ENCODE data around the gene COL15A1. TPM values are rescaled to one million over a fixed set of nuclear protein-coding genes. Genes with fewer than 3 reads are reported as not detected.

Gene COL15A1
- total and polyA plus RNA-seq, 2 of the 8 experiments (the other 6 are each of a cell fraction or from before 2014, with no cell fraction given) = 0.12 to 0.15 TPM

DNA sequence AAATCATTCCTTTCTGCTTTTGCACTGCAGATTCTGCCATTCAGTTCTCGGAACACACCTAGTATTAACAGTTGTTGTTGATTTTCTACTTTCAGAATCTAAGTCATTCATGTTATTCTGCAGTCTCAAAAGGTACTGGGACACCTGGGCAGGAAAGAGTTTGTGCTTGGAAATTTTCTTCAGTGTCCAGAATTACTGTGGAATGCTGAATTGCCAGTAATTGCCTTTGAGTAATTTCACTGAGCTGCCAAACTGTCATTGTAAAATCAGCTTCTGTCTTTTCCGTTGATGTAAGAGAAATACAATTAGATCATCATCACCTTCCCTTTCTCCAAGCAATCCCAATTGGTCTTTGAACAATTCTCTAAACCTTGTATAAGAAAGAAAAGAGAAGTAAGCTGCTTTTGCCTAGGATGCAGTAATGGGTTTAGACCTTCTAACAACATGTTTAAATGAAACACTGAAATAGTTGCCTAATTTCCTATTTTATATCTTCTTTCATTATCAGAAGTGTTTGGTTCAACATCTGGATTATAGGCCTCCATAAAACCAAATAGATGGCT lies 85.5 kb downstream of the COL15A1 start:
- Histone ChIP-seq H4K5ac (ENCODE audit: insufficient read length, low read depth, low read length) (no peak overlapping the region), H3K18ac (ENCODE audit: extremely low read depth, low read length) (no peak overlapping the region), H2AK5ac (ENCODE audit: low read depth, low read length) (no peak overlapping the region), H3K27me3 (replicated peaks in 1 of 4; ENCODE audit: control insufficient read depth in 3 of 4, extremely low read depth in 1 of 4, insufficient read depth in 3 of 4, low read length in 3 of 4) (no peaks in the 10 kb centered on the region), H3K23ac (ENCODE audit: insufficient read length) (no peak overlapping the region), H4K91ac (replicated peaks; ENCODE audit: insufficient read length, low read length) (no peak overlapping the region), H3K27ac (ENCODE audit: low read depth, low read length) (no peak overlapping the region), H3K4me1 (replicated peaks in 1 of 4; ENCODE audit: control insufficient read depth in 3 of 4, insufficient read depth in 4 of 4, low read length in 3 of 4) (no peaks in the 10 kb centered on the region), H3K36me3 (ENCODE audit: control insufficient read depth in 2 of 4, insufficient read depth in 4 of 4, low read length in 3 of 4) (no peaks in the 10 kb centered on the region), H3K79me2 (ENCODE audit: control insufficient read depth in 1 of 2, insufficient read depth in 2 of 2, low read length in 2 of 2) (no peaks in the 10 kb centered on the region), H2BK5ac (ENCODE audit: low read depth, low read length) (no peak overlapping the region), H3K23me2 (ENCODE audit: low read depth, low read length) (no peaks in the 10 kb centered on the region), H3K56ac (replicated peaks; ENCODE audit: insufficient read length, low read depth, low read length) (no peak overlapping the region), H3K14ac (ENCODE audit: insufficient read length) (no peak overlapping the region), H3K4me2 (ENCODE audit: insufficient read depth in 1 of 2, low read depth in 2 of 2, low read length in 2 of 2) (no peak overlapping the region), H4K20me1 (replicated peaks in 1 of 2; ENCODE audit: control insufficient read depth in 1 of 2, insufficient read depth in 2 of 2, low read length in 2 of 2) (no peaks in the 10 kb centered on the region), H3K9ac (replicated peaks in 1 of 4; ENCODE audit: extremely low read depth in 1 of 4, low read depth in 3 of 4, low read length in 3 of 4) (no peak overlapping the region), H2BK20ac (ENCODE audit: low read length) (no peak overlapping the region), H3K9me3 (ENCODE audit: insufficient read depth in 2 of 2, low read depth in 1 of 2, low read length in 1 of 2) (no peaks in the 10 kb centered on the region), H2BK120ac (replicated peaks; ENCODE audit: low read depth, low read length) (no peak overlapping the region), H3K4me3 (ENCODE audit: extremely low read depth in 1 of 4, insufficient read depth in 2 of 4, low read depth in 3 of 4, low read length in 4 of 4) (no peak overlapping the region), H2BK12ac (ENCODE audit: low read depth, low read length) (no peak overlapping the region), H2AFZ (ENCODE audit: low read length) (no peak overlapping the region), H3K79me1 (ENCODE audit: low read depth, low read length) (0 out of 2 replicates have a peak, but pooled peaks cover 2% of the 10 kb centered on the region), H3K4ac (replicated peaks; ENCODE audit: insufficient read length, low read depth, low read length) (no peak overlapping the region), H2BK15ac (ENCODE audit: low read length) (no peak overlapping the region), H4K8ac (ENCODE audit: extremely low read depth, insufficient read depth, low read length) (no peak overlapping the region)
- ChIA-PET POLR2A (ENCODE audit: partially characterized antibody) (no interaction called here), CTCF (ENCODE audit: partially characterized antibody) (interaction anchor here (0.9 to 1.5 kb wide), 2 partner anchors 14 to 74 kb away, joined by 3 to 5 read pairs; no protein-coding TSS in a partner anchor)
- DNase-seq (ENCODE audit: low read depth in 1 of 2, low spot score in 2 of 2) (no peak), FAIRE-seq (no peak)
- 76% methylated on average over 2 of the region's 2 CpGs; no CpG with 5 or more reads in 1 of the 2 experiments for WGBS, 2 experiments (ENCODE audit: extremely low coverage in 1 of 2, insufficient coverage in 1 of 2, insufficient read length in 1 of 2, insufficient replicate concordance in 2 of 2, low coverage in 1 of 2, low lambda C conversion rate in 2 of 2, missing lambda C conversion rate in 1 of 2)
- TF ChIP-seq KDM4A (IDR thresholded peaks at IDR 0.05; ENCODE audit: low read depth, low read length, severe bottlenecking) (no peak), GABPA (IDR thresholded peaks at IDR 0.05; ENCODE audit: borderline replicate concordance, insufficient read depth, low read length) (no peak), CBX5 (IDR thresholded peaks at IDR 0.05; ENCODE audit: low read depth, low read length) (no peak), RAD21 (IDR thresholded peaks at IDR 0.05 in 1 of 2, conservative IDR thresholded peaks at IDR 0.05 in 1 of 2; ENCODE audit: low read depth in 2 of 2, low read length in 2 of 2) (no peak), NANOG (IDR thresholded peaks at IDR 0.05; ENCODE audit: insufficient read depth, low read depth, low read length, poor library complexity, severe bottlenecking) (no peak), POU5F1 (IDR thresholded peaks at IDR 0.05; ENCODE audit: low read depth, low read length) (no peak), CHD2 (IDR thresholded peaks at IDR 0.05; ENCODE audit: low read length) (no peak), CHD1 (IDR thresholded peaks at IDR 0.05; ENCODE audit: low read depth, low read length) (no peak), JUND (IDR thresholded peaks at IDR 0.05; ENCODE audit: low read length) (no peak), SUZ12 (IDR thresholded peaks at IDR 0.05; ENCODE audit: low read length) (no peak)
- TF ChIP-seq, protein P1, sequence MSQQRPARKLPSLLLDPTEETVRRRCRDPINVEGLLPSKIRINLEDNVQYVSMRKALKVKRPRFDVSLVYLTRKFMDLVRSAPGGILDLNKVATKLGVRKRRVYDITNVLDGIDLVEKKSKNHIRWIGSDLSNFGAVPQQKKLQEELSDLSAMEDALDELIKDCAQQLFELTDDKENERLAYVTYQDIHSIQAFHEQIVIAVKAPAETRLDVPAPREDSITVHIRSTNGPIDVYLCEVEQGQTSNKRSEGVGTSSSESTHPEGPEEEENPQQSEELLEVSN (IDR thresholded peaks at IDR 0.05) = no peak
- TF ChIP-seq, protein P2, sequence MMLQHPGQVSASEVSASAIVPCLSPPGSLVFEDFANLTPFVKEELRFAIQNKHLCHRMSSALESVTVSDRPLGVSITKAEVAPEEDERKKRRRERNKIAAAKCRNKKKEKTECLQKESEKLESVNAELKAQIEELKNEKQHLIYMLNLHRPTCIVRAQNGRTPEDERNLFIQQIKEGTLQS (IDR thresholded peaks at IDR 0.05; ENCODE audit: insufficient read depth, low read depth, low read length) = no peak

All from H1 (cell line).